Karpas-422 (cell line): ENCODE measurements around the gene PAPPA. TPM values are rescaled to one million over a fixed set of nuclear protein-coding genes. Genes with fewer than 3 reads are reported as not detected.

Source experiments
- DNase-seq: peaks from one replicate; pipeline ENCODE4 v3.0.0-alpha.2; 2015
- H2AFZ ChIP-seq: fragments of 200-600 bp; sonication (generic); 2 replicates; pipeline ENCODE4 v1.6.1; 2014; ENCODE audit warnings: antibody characterized with exemption, low read length, mixed read lengths
- H3K27ac ChIP-seq: fragments of 200-600 bp; sonication (generic); 2 replicates; pipeline ENCODE4 v1.5.1; 2014; ENCODE audit warnings: mild to moderate bottlenecking, low read length, moderate library complexity
- H3K27me3 ChIP-seq: fragments of 200-600 bp; sonication (generic); 2 replicates; pipeline ENCODE4 v1.6.1; 2014; ENCODE audit warnings: low read length, mixed read lengths
- H3K36me3 ChIP-seq: fragments of 200-600 bp; sonication (generic); 2 replicates; pipeline ENCODE4 v1.6.1; 2014; ENCODE audit warnings: low read length, mixed read lengths; ENCODE audit not compliant: insufficient read depth
- H3K4me1 ChIP-seq: fragments of 200-600 bp; sonication (generic); 2 replicates; pipeline ENCODE4 v1.6.1; 2014; ENCODE audit warnings: mild to moderate bottlenecking, low read length, mixed read lengths
- H3K4me2 ChIP-seq: fragments of 200-600 bp; sonication (generic); 2 replicates; pipeline ENCODE4 v1.6.1; 2014; ENCODE audit warnings: low read length, low read depth, mild to moderate bottlenecking; ENCODE audit not compliant: poor library complexity, severe bottlenecking
- H3K4me3 ChIP-seq: fragments of 200-600 bp; sonication (generic); 2 replicates; pipeline ENCODE4 v1.5.1; 2014; ENCODE audit warnings: mild to moderate bottlenecking, antibody characterized with exemption, low read length, mixed read lengths
- H3K79me2 ChIP-seq: fragments of 200-600 bp; sonication (generic); 2 replicates; pipeline ENCODE4 v1.6.1; 2014; ENCODE audit warnings: mild to moderate bottlenecking, low read length, mixed read lengths
- H3K9ac ChIP-seq: fragments of 200-600 bp; sonication (generic); 2 replicates; pipeline ENCODE4 v1.6.0; 2014; ENCODE audit warnings: low read length
- H3K9me2 ChIP-seq: fragments of 200-600 bp; sonication (generic), shearing (Covaris generic); replicated peaks from 2 replicates; pipeline ENCODE4 v1.6.0; 2014; ENCODE audit warnings: mild to moderate bottlenecking, low read length, moderate library complexity; ENCODE audit not compliant: insufficient read depth
- H3K9me3 ChIP-seq: fragments of 300-700, 200-600 bp; sonication (generic); 2 replicates; pipeline ENCODE4 v1.6.1; 2014; ENCODE audit warnings: low read length, mixed read lengths
- H4K20me1 ChIP-seq: fragments of 200-600 bp; sonication (generic); 2 replicates; pipeline ENCODE4 v1.6.1; 2014; ENCODE audit warnings: mild to moderate bottlenecking, antibody characterized with exemption, low read length, low read depth; ENCODE audit not compliant: insufficient read depth
- total RNA-seq: library from RNA; depleted of rRNA; stranded (reverse); fragments of >200 nt; shearing (Covaris generic); gene quantifications from 2 replicates; pipeline ENCODE4 v1.2.3, GENCODE V29; 2014; ENCODE audit warnings: low replicate concordance; rRNA removed

PAPPA gene, protein sequence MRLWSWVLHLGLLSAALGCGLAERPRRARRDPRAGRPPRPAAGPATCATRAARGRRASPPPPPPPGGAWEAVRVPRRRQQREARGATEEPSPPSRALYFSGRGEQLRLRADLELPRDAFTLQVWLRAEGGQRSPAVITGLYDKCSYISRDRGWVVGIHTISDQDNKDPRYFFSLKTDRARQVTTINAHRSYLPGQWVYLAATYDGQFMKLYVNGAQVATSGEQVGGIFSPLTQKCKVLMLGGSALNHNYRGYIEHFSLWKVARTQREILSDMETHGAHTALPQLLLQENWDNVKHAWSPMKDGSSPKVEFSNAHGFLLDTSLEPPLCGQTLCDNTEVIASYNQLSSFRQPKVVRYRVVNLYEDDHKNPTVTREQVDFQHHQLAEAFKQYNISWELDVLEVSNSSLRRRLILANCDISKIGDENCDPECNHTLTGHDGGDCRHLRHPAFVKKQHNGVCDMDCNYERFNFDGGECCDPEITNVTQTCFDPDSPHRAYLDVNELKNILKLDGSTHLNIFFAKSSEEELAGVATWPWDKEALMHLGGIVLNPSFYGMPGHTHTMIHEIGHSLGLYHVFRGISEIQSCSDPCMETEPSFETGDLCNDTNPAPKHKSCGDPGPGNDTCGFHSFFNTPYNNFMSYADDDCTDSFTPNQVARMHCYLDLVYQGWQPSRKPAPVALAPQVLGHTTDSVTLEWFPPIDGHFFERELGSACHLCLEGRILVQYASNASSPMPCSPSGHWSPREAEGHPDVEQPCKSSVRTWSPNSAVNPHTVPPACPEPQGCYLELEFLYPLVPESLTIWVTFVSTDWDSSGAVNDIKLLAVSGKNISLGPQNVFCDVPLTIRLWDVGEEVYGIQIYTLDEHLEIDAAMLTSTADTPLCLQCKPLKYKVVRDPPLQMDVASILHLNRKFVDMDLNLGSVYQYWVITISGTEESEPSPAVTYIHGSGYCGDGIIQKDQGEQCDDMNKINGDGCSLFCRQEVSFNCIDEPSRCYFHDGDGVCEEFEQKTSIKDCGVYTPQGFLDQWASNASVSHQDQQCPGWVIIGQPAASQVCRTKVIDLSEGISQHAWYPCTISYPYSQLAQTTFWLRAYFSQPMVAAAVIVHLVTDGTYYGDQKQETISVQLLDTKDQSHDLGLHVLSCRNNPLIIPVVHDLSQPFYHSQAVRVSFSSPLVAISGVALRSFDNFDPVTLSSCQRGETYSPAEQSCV (N-terminal part only)
- 0.14 and 0.30 TPM in 2 replicates for total RNA-seq

DNA sequence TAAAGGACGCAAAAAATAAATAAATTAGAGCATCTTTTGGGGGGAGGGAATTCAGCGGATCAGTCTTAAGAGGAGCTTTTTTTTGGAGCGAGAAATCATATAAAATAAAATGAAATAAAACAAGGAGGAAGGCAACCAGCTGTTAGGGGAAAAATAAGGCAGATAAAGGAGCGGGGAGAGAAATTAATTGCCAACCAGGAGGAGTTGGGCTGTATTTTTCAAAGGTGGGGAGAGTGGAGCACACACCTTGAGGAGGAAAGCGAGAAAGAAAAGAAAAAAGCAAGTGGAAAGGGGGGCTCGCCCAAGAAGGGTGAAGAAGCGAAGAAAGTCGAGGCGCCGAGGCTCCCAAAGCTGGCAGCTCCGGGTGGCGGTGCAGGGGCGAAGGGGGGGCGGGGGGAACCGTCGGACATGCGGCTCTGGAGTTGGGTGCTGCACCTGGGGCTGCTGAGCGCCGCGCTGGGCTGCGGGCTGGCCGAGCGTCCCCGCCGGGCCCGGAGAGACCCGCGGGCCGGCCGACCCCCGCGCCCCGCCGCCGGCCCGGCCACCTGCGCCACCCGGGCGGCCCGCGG is at the start of gene PAPPA:
Gene PAPPA (plus strand): TSS at position 27 of the 569 bp plus-strand sequence. CDS start 382 bp downstream, at position 409.
- H3K9ac ChIP-seq, result no peak within 1 kb of the TSS
- no peak within 1 kb of the TSS for H3K4me3 ChIP-seq
- H3K27me3 ChIP-seq, result no peaks in the 10 kb centered on the region

DNA sequence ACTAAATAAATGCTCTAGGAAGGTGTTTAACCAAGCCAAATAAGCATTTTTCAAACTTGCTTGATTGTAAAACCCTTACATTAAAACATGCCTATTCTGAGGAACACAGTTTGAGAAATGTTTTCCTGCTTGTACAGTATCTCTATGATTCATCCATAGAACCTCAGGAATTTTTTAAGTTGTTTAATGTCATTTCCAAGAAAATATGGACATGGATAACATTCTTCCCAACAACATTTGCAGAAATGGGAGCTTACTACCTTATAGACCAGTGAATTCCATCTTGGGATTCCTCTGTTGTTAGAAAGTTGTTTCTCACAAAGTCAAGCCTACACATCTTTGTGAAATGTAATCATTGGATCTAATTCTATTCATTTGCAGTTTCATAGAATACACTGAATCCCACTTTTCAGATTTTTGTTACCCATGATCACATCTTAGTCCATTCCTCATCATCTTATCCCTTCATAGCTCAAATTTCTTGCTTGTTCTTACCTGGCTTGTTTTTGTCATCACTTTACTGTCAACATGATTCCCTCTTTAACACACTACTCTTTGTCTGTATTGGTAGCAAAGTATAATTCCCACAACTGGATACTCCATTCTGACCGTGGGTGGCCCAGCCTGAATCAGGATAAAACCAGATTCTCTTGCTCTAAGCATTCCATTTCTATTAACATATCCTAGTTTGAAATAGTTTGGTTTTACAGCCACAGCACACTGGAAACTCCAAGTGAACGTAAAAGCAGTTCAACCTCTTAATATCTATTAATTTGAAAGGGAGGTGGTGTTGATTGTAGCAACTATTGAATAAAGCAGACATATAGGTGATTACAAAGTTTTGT is 49.4 kb upstream of the PAPPA start:
- Histone ChIP-seq H3K27ac (no peak overlapping the region), H3K4me1 (no peaks in the 10 kb centered on the region), H3K36me3 (no peaks in the 10 kb centered on the region)

More for the DNA sequence above, at the start of gene PAPPA:
- Histone ChIP-seq H3K9me3 (no peaks in the 10 kb centered on the region), H4K20me1 (no peaks in the 10 kb centered on the region), H3K36me3 (no peaks in the 10 kb centered on the region), H2AFZ (no peak within 1 kb of the TSS), H3K4me1 (no peaks in the 10 kb centered on the region), H3K4me2 (no peak within 1 kb of the TSS), H3K27ac (no peak within 1 kb of the TSS), H3K9me2 (no peaks in the 10 kb centered on the region), H3K79me2 (no peaks in the 10 kb centered on the region)
- no peak for DNase-seq

GRCh38 chr9:116112236-116112635 is 41.4 kb upstream of the PAPPA start:
- H4K20me1 ChIP-seq, result no peaks in the 10 kb centered on the region
- no peaks in the 10 kb centered on the region for H3K4me1 ChIP-seq
- H3K4me2 ChIP-seq, result no peak overlapping the region

More for the DNA sequence above, 49.4 kb upstream of the PAPPA start:
- no peak overlapping the region for H2AFZ ChIP-seq
- no peaks in the 10 kb centered on the region for H4K20me1 ChIP-seq
- no peaks in the 10 kb centered on the region for H3K27me3 ChIP-seq
- H3K9ac ChIP-seq, result no peak overlapping the region
- no peaks in the 10 kb centered on the region for H3K9me2 ChIP-seq
- H3K4me3 ChIP-seq, result no peak overlapping the region
- H3K79me2 ChIP-seq, result no peaks in the 10 kb centered on the region
- no peaks in the 10 kb centered on the region for H3K9me3 ChIP-seq
- no peak overlapping the region for H3K4me2 ChIP-seq
- DNase-seq, result no peak

DNA sequence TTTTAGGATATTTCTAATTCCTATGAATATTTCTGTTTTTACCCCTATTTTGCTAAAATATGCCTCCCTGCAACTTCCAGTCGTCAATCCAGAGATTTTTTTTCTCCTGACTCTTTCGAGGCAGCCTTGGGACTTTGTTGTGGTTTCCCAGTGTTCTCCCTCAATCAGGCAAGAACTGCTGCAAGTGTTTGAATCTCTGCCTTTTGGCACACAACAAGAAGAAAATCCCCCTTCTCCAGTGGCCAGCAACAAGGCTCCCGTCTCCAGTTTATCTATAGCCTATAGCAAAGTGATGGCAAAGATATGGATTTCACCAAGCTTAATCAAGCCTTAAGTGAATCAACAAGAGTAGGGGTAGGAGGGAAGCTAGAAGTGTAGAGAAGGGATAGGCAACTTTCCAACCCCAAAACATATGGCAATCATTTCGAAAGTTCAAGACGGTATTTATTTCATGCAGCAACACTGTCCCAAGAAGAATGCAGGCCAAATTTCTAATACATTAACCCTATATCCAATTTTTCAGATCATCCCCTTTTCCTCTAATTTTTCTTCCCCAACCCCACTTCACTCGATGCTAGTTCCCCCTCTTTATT is 37.7 kb upstream of the PAPPA start:
- Histone ChIP-seq H3K9me3 (no peaks in the 10 kb centered on the region), H3K27me3 (no peaks in the 10 kb centered on the region), H3K9me2 (no peaks in the 10 kb centered on the region), H3K27ac (no peak overlapping the region), H3K4me1 (no peaks in the 10 kb centered on the region), H3K79me2 (no peaks in the 10 kb centered on the region), H3K4me3 (no peak overlapping the region), H4K20me1 (no peaks in the 10 kb centered on the region), H3K9ac (no peak overlapping the region), H3K36me3 (no peaks in the 10 kb centered on the region), H3K4me2 (no peak overlapping the region), H2AFZ (no peak overlapping the region)
- DNase-seq, result no peak

More at GRCh38 chr9:116112236-116112635, 41.4 kb upstream of the PAPPA start:
- Histone ChIP-seq H3K79me2 (no peaks in the 10 kb centered on the region), H3K4me3 (no peak overlapping the region), H3K27me3 (no peaks in the 10 kb centered on the region), H2AFZ (no peak overlapping the region), H3K9me2 (no peaks in the 10 kb centered on the region), H3K36me3 (no peaks in the 10 kb centered on the region), H3K9me3 (no peaks in the 10 kb centered on the region), H3K9ac (no peak overlapping the region), H3K27ac (no peak overlapping the region)
- peak; percentile 61 for DNase-seq

GRCh38 chr9:116116393-116116792 is 37.2 kb upstream of the PAPPA start:
- Histone ChIP-seq H3K79me2 (no peaks in the 10 kb centered on the region), H3K36me3 (no peaks in the 10 kb centered on the region), H3K9me3 (no peaks in the 10 kb centered on the region), H3K4me1 (no peaks in the 10 kb centered on the region), H3K4me2 (no peak overlapping the region), H3K9ac (no peak overlapping the region), H3K9me2 (no peaks in the 10 kb centered on the region), H4K20me1 (no peaks in the 10 kb centered on the region), H3K4me3 (no peak overlapping the region), H3K27ac (no peak overlapping the region), H2AFZ (no peak overlapping the region), H3K27me3 (no peaks in the 10 kb centered on the region)
- no peak for DNase-seq

GRCh38 chr9:116123171-116123570 is 30.4 kb upstream of the PAPPA start:
- H3K79me2 ChIP-seq, result no peaks in the 10 kb centered on the region
- H3K4me1 ChIP-seq, result no peaks in the 10 kb centered on the region
- no peaks in the 10 kb centered on the region for H4K20me1 ChIP-seq
- H2AFZ ChIP-seq, result no peak overlapping the region
- H3K27ac ChIP-seq, result no peak overlapping the region
- no peaks in the 10 kb centered on the region for H3K36me3 ChIP-seq
- no peaks in the 10 kb centered on the region for H3K27me3 ChIP-seq
- H3K9me3 ChIP-seq, result no peaks in the 10 kb centered on the region
- no peak overlapping the region for H3K9ac ChIP-seq
- no peak overlapping the region for H3K4me3 ChIP-seq
- H3K9me2 ChIP-seq, result no peaks in the 10 kb centered on the region
- DNase-seq, result no peak
- no peak overlapping the region for H3K4me2 ChIP-seq

- Histone ChIP-seq H3K36me3 (no peaks in the 10 kb centered on the region), H3K9me2 (no peaks in the 10 kb centered on the region), H3K4me3 (no peak overlapping the region), H3K79me2 (no peaks in the 10 kb centered on the region), H3K9ac (no peak overlapping the region), H3K27me3 (no peaks in the 10 kb centered on the region), H4K20me1 (no peaks in the 10 kb centered on the region), H3K4me2 (no peak overlapping the region), H2AFZ (no peak overlapping the region), H3K9me3 (no peaks in the 10 kb centered on the region), H3K4me1 (no peaks in the 10 kb centered on the region), H3K27ac (no peak overlapping the region)
- no peak for DNase-seq
Observed at GRCh38 chr9:116124472-116125040, 29.0 kb upstream of the PAPPA start.
